Fibroblast of mammary gland (primary cell): ENCODE data around the gene AHNAK.
A peak's percentile ranks its signal among the peaks of the same experiment; 100 is the strongest.

Experiments used
- DNase-seq: peaks from one replicate; pipeline ENCODE4 v3.0.0-alpha.2; 2010; ENCODE audit warnings: low read depth
- H3K4me3 ChIP-seq: 2 replicates; pipeline ENCODE4 v1.5.1; 2011; ENCODE audit warnings: low read depth, mild to moderate bottlenecking, low read length, moderate library complexity; ENCODE audit not compliant: control insufficient read depth
- TF ChIP-seq, protein P1 (sequence below): conservative IDR thresholded peaks from 2 replicates; pipeline ENCODE4 v1.5.1; 2011; ENCODE audit warnings: low read depth, low read length, inconsistent platforms; ENCODE audit not compliant: control insufficient read depth, insufficient read depth

Gene AHNAK

DNA sequence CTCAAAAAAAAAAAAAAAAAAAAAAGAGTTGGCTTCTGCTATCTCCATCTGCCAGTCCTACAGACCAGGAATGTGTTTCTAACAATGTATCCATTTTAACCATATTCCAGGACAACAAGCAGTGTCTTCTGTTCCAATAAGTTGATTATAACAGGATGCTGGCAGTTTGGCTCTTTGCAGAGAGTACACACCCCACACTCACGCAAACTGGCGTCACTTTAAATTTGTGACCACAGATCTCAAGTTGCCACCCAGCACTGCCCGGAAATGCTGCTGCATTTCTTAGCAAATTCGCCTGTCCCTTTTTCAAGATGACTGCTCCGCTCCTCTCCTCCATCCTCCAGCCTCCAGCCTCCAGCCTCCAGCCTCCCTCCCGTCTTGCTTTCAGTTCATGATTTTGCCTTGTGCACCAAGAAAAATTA lies 83.5 kb downstream of the AHNAK start:
- H3K4me3 ChIP-seq: no peak overlapping the region
- no peak for DNase-seq
- TF ChIP-seq, protein P1, sequence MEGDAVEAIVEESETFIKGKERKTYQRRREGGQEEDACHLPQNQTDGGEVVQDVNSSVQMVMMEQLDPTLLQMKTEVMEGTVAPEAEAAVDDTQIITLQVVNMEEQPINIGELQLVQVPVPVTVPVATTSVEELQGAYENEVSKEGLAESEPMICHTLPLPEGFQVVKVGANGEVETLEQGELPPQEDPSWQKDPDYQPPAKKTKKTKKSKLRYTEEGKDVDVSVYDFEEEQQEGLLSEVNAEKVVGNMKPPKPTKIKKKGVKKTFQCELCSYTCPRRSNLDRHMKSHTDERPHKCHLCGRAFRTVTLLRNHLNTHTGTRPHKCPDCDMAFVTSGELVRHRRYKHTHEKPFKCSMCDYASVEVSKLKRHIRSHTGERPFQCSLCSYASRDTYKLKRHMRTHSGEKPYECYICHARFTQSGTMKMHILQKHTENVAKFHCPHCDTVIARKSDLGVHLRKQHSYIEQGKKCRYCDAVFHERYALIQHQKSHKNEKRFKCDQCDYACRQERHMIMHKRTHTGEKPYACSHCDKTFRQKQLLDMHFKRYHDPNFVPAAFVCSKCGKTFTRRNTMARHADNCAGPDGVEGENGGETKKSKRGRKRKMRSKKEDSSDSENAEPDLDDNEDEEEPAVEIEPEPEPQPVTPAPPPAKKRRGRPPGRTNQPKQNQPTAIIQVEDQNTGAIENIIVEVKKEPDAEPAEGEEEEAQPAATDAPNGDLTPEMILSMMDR: no peak

DNA sequence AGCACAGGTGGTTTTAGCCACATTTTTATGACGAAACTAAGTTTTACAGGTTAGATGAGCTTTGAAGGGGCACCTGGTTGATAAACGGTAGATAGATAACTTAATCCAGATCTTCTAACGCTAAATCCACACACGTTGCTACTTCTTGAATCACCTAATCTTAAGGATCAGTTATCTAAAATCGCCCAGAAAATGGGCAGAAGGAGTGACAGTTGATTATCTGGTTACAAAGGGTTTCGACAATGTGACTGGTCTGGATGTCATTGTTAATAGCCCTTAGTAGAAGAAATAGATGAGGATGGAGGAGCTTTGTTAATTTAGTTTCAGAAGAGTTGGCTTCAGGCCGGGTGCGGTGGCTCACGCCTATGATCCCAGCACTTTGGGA lies 84.1 kb downstream of the AHNAK start:
- TF ChIP-seq, protein P1: no peak
- DNase-seq: no peak
- H3K4me3 ChIP-seq: no peak overlapping the region

DNA sequence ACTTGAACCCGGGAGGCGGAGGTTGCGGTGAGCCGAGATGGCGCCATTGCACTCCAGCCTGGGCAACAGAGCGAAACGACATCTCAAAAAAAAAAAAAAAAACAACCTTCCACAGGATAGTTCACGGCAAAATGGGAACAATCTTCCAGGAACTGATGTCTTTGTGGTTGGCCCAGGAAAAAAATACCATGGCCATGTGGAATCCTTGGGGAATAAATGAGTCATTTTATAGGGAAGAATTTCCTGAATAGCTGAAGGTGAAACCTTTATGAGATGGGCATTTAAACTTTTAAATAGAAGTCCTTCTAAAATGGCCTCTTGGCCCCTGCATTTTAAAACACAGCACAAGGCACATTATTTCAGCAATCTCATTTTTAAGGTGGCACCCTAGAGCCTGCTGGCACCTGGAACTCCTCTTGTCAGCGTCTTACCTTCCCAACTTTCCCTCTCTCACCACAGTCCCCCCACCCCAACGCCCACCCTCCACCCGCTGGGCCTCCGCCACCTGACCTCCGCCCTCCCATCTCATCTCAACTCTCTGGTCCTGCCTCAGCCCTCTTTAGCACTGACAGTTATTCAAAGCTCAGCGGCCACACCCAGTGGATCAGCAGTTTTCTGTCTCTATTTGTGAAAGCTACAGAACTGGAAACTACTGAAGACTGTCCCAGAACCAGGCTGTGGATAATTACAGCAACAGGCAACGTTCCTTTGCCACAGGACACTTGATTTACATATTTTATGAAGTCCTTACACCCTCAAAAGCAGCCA lies 84.7 kb downstream of the AHNAK start:
- peak; percentile 79 for DNase-seq
- TF ChIP-seq, protein P1: no peak
- H3K4me3 ChIP-seq: no peak overlapping the region

DNA sequence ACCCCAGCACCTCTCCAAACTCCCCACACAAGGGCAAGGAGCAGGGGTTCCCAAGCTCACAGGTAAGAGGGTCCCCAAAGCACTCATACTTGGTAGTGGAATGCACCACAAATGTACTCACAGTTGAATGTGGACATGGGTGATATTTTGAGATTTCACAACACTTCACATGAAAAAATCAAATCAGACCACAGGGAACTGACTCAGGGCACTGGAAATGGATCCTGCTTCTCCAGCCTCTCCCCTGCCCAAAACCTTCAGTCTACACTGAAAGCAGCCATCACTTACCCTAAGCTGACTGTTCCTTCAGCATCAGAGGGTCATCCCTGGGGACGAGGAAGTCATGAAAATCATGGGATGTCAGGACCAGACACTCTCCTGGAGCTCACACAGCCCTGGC lies 87.5 kb downstream of the AHNAK start:
- peak; percentile 44 for DNase-seq
- no peak overlapping the region for H3K4me3 ChIP-seq
- TF ChIP-seq, protein P1: no peak

DNA sequence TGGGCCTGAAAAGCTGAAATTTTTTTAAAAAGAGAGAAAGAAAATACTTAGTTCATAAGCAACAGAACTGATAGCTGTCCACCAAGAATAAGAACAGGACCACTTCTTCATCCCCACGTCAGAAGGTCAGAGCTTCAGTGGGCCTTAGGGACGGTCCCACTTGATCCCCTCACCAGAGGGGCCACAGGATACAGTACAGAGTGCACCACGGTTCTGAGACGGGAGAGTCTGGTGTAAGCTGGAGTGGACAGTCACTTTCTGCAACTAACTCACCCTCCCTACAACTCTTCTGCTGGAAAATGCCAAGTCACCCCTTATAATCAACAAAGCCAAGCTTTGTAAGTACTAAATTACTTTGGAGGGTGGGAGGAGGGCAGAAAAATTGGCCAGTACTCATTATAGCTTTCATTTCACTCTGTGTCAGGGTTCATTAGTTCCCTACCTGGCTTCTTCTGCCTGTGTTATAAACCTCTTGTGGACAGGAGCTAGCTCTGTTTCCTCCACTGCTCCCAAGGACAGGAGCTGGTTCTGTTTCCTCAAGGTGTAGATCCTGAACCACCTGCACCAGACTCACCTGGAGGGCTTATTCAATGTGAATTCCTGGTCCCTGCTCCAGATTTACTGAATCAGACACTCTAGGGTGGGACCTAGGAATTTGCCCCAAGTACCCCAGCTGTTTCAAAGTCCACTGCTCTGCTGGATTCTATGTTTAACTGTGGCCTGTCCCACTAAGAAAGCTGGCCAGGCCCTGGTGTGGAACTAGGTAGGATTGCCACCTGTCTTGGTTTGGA lies 88.2 kb downstream of the AHNAK start:
- H3K4me3 ChIP-seq: no peak overlapping the region
- no peak for DNase-seq
- TF ChIP-seq, protein P1: no peak

DNA sequence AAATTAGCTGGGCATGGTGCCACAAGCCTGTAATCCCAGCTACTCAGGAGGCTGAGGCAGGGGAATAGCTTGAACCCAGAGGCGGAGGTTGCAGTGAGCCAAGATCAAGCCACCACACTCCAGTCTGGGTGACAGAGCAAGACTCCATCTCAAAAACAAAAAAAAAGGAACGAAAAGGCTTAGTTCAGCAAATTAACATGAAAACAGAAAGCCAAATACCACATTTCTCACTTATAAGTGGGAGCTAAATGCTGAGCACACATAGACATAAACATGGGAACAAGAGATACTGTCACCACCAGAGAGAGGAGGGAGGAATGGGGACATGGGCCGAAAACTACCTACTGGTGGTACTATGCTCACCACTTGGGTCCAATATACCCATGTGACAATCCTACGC lies 89.1 kb downstream of the AHNAK start:
- H3K4me3 ChIP-seq: no peak overlapping the region
- TF ChIP-seq, protein P1: no peak
- no peak for DNase-seq

DNA sequence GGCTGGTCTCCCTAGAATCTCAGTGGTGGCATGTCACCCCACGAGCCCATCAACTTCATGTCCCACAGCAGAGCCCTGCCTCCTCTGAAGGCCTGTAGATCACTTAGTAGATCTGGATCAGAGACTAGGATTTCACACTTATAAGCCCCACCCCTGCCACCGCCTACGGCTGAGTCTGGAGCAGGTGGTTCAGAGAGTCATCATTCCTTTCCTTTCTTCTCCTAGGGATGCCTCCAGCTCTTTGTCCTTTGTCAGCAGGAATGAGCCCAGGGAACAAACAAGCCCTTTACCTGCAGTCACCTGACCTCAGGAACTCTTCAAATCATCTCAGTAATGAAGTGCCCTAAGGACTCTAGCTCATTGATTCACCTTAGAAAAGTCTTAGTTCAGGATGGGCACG lies 90.0 kb downstream of the AHNAK start:
- DNase-seq: no peak
- TF ChIP-seq, protein P1: no peak
- no peak overlapping the region for H3K4me3 ChIP-seq
